ENCODE measurements around the gene ANKRD35.

Gene ANKRD35

DNA sequence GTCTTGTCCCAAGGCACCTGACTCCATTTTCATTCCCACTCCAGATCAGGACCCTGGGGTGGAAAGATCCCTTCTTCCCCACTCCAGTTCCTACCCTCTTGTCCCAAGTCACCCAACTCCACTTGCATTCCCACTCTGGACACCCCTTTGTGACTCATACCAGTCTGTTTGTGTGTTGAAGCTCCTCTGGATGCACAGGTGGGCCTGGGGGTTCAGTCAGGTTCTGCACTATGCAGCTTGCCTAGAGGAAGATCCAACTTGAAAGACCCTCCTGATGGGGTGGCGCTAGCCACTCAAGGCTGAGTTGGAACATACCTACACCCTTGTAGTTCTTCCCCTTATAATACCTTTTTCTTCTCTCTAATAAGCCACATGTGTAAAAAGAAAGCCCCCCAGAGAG lies 9.8 kb upstream of the ANKRD35 start:
- no peak for DNase-seq

DNA sequence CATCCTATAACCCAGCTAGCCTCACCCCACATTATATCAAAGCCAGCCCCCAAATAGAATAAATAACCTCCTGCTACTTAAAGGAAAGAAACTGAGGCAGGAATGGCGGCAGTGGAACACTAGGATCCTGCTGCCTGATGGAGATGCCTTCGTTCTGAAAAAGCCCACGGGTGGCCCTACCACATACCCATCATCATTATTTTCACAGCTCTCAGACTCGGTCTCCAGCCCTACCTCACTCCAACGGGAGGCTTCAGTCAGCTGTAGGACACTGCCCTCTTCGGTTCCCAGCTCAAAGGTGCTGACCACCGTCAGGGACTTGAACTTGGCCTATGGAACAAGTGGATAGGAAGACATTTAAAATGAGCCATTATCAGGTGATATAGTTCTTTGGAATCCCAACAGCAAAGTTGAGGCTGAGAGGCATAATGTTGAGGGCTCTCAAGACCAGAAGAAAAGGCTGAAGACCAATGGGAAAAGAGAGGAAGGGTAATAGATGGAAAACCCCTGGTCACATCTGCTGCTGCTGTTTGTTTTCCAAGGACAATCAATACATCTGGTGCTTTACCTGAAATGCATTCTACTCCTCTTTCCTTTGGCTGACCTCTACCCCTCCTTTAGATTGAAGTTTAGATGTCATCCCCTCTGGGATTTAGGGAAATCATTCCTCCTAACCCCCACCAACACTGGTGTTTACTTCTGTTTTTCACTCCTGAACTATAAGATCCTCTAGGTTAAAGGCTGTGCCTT lies 7.8 kb upstream of the ANKRD35 start:
- no peak for DNase-seq

DNA sequence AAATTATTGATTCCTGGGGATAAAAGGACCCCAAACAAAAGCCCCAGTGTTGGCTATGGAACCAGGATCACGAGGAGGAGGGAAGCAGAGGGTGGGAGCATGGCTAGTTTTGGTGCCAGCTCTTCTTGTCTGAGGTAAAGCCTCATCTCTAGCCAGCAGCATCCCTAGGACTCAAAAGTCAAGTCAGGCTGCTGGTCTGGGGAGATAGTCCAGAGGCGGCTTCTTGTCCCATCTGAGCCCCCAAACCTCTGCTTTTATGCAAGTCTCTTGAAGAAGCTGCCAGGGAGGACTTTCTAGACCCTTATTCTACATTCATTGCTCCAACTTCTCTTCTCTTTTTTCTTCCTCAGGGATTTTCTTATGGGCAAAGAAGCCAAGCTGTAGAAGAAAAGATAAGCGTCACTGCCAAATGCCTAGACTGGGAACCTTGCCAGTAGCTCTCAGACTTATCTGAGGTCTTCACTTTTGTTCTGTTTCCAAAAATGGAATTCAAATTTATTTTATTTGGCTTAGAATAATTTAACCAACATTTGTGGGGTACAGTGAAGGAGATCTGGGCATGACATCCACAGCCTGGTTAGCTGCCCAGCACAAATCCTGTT lies 6.9 kb upstream of the ANKRD35 start:
- no peak for DNase-seq

DNA sequence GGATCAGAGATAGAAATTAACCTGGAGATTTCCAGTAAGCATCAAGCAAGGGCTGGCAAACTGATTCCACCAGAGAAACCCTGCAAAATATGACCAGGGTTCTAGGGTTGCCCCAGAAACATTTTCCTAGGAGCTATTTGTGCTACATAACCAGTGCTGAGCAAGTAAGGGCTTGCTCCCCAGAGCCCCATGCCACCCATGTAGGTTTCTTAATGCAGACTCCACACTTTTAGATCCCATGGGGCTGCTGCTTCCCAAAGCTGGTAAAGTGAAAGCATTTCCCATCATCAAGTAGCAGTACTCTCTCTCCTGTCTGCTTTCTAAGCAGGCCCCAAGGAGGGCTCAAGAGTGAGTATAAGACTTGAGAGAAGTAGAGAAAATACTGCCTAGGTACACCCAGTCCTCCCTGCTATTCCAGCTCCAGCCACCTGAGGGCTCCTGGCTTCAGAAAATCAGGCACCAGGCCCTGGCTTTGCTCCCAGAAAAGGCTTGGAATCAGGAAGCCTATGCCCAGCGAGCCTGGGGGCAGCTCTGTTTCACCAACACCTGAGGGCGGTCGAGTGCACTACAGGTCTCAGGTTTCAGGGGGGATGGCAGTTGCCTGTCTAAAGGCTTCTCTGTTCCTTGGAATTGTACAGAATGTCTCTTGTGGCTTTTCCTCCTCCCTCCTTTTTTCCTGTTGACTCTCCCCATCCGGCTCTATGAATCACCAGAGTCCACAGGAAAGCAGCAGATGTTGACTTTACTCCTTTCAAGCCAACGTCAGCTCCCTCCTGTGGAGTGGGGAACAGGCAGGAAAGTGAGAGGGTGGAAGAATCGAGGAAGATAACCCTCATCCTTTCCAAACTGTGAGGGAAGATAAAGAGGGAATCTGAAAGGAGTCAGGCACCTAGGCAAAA lies 6.2 kb upstream of the ANKRD35 start:
- DNase-seq, result peak; percentile 83

DNA sequence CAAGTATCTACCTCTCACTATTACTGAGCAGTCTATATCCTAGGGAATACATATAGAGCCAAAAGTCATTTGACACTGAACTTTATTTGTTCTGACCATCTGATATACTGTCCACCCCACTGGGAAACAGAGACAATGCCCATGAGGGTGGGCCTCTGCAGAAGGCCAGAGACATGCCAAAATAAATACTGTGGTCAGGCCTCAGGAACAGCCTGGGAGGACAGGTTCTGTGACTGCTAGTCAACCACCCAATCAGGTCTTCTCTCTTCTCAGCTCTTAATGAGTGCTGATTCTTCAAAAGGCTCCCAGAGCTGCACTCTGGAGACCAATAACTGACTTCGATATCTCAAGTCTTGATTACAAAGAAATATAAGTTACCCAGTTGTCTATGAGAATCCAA lies 5.5 kb upstream of the ANKRD35 start:
- DNase-seq, result no peak

DNA sequence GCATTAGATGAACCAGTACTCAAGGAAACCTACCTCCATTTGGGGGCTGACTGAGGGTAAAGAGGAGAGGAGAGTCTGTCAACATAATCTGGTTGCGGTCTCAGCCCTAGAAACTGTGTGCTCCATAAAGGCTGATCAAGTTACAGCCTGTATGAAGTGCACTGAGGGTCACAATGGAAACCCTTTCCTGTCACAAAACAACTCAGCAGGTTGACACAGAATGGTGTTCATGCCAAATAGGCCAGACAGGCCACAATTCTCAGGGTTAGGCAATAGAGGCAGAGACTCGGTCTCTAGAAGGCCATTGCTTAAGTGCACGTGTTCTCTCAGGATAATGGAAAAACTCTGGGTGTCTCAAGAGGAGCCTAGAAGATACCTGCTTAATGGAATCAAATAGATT lies 4.1 kb upstream of the ANKRD35 start:
- peak; percentile 7 for DNase-seq

DNA sequence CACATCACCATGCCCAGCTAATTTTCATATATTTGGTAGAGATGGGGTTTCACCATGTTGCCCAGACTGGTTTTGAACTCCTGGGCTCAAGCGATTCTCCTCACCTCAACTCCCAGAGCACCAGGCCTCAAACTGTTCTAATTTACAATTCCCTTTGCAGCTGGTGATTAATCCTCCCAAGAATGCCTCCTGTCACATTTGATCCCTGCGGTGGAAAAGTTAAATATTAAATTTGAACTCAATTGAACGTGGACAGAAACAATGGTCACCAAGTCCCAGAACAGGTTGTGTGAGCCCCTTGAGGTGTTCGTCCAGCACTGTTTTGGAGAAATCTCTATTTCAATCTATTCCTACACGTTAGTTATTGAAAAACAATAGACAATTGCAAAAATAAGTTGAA lies 2.0 kb upstream of the ANKRD35 start:
- DNase-seq, result no peak

DNA sequence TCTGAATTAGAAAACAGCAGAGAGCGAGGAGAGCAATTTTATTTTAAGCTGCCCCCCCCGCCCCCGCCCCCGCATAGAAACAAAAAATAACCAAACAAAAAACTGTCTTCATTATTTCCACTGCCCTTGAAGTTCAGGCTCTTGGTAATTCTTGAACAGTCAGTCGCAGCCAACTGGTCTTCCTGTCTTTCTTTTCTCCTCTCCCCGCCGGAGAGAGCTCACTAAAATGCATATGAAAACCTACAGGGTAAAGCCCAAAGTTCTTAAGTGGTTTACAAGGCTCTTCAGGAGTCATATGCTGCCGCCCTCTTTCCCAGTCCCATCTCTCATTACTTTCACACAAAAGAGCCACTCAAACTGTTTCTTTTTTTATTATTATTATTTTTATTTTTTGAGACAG lies 1.1 kb upstream of the ANKRD35 start:
- no peak for DNase-seq

DNA sequence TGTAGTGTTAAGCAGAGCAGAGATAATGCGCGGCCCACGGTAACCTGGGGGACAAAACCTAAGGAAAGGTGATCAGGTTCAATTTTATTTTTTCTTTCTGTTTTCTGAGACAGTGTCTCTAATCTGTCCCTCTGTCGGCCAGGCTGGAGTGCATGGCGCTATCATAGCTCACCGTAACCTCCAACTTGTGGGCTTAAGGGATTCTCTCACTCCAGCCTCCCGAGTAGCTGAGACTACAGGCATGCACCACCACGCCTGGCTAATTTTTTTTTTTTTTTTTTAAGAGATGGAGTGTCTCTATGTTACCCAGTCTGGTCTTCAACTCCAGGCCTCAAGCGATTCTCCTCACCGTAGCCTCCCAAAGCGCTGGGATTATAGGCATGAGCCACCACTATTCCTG lies 724 bp upstream of the ANKRD35 start:
- DNase-seq, result no peak

DNA sequence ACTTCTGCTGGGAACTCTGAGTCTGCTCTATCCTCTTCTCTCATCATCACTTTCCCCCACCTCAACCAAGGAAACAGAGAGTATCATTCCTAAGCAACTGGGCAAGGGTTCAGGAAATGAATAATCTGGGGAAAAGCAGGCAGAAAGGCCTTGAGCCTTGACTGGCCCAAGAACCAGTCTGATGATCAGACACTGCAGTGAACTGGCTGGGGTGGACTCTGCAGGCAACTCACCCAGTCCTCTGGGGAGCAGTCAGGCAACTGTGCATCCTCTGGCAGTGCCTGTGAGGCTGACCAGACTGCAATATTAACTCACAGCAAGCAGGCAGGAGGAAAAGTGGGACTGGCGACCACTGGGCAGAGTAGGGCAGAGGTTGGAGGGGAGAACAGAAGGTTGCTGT lies 991 bp downstream of the ANKRD35 start:
- no peak for DNase-seq

DNA sequence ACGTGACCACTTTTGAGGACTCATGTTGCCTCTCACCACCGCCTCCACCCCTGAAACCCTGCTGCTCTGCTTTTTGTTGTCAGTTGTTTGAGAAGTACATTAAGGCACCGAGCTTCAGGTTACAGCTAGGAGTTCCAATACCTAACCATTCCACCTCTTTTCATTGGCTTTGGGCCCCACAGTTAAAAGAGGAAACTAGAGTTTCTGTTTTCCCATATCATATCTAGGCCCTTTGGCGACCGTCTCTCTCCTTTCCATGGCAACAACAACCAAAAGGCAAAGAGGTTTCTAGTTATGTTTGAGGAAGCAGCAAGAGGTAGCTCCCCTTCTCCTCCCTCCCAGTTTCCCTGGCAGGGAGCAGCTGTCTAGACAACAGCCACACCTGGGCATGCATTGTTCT lies 5.9 kb downstream of the ANKRD35 start:
- DNase-seq, result peak; percentile 28

DNA sequence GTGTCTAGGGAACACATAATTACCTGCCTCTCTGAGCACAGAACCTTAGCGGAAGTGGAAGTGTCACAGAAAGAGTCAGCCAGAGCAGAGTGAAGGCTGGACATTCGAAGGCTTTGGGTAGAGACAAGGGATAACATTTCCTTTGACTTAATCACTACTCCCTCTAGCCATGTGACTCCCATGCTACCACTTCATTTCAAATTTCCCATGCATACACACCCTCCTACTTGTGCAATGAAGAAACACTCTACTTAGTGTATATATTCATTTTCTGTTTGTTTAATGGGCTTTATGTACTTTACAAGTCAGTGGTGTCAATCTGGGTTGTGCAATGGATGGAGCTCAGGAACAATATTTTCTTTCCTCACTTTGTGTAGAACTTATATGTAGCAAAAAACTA lies 6.9 kb downstream of the ANKRD35 start:
- DNase-seq, result no peak

DNA sequence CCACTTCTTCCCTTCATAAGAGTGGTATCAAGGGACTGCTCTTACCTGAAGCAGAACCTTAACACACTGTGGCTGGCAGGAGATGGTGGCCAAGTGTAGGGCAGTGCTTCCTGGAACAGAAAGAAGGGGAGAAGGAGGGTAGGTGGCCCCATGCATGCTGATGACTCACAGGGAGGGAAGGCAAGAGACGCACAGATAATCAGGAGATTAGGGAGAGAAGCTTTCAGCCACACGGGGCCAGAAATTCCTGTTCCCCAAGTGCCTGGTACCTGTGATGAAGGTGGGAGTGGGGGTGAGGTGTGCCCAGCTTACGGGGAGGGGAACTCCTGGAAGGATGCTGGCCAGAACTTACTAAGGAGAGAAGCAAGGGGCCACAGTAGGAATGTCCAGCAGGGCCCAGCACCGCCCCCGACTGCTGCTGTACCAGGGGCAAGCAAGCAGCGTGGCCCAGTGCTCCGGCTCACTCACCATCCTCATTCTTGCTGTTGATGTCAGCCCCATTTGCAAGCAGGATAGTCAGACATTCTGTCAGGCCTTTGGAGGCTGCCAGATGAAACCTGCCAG lies 7.7 kb downstream of the ANKRD35 start:
- no peak for DNase-seq

DNA sequence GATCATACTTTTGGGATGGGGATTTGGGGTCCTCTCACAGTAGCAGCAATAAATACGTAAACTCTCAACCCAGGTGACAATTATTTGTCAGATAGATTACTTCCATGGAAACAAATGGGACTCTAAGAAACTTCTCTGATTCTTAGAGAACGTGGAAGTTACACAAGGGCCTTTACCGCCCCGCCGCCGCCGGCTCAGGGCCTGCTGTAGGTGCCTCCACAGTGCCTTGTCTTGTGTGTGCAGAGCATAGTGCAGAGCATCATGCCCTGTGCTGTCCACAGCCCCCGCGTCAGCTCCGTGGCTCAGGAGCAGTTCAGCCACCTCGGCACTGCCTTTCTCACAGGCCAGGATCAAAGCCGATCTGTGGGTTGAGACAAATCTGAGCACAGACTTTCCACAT lies 11.0 kb downstream of the ANKRD35 start:
- no peak for DNase-seq

DNA sequence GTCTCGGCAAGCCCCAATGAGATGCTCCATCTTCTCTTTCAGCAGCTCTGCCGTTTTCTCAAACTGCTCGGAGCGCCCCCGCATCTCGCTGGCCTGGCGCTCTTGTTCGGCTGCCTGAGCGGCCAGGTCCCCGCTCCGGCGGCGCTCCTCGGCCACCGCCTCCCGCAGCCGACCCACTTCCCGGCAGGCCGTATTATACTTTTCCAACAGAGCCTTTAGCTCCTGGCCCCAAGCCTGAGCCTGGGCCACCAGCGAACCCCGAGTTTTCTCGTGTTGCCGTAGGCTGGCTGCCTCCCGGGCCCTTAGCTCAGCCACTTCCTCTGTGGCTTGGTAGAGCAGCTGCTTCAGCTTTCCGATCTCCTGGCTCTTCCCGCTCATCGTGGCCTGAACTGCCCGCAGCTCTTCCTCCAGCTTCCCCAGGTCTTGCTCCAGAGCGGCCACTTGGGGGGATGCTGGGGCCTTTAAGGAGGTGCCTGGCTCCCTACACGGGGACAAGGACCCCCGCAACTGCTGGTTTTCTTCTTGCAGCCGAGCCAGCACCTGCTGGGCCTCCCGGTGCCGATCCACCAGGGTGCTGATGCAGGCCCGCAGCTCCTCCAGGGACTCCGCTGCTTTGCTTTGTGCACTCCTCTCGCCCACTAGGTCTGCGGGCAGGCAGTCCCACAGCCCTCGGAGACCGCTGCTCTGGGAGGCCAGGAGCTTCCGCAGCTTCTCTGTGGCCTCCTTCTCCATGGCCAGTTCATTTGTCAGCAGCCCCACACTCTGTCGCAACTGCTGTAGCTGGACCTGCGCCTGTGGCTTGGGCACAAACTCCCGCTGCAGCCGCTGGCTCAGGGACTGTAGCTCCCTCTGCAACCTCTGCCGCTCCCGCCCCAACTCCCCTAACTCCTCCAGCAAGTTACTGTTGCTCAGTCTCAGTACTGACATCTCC lies 13.4 kb downstream of the ANKRD35 start:
- no peak for DNase-seq

DNA sequence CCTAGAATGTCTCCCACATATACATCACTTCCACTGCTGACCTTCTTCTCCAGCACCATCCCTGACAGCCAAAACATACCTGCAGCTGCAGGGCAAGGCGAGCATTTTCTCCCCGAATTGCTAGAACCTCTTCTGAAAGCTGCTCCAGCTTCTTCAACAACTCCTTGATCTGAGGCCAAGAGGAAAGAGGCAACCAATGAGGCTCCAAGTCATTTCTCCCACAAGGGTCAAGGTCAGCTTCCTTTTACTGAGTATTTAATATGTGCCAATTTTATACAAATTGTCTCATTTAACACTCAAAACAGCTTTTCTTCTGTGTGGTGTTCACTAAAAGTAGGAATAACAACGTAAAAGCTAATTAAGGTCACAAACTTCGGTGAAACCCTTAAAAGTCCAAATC lies 17.4 kb downstream of the ANKRD35 start:
- no peak for DNase-seq

DNA sequence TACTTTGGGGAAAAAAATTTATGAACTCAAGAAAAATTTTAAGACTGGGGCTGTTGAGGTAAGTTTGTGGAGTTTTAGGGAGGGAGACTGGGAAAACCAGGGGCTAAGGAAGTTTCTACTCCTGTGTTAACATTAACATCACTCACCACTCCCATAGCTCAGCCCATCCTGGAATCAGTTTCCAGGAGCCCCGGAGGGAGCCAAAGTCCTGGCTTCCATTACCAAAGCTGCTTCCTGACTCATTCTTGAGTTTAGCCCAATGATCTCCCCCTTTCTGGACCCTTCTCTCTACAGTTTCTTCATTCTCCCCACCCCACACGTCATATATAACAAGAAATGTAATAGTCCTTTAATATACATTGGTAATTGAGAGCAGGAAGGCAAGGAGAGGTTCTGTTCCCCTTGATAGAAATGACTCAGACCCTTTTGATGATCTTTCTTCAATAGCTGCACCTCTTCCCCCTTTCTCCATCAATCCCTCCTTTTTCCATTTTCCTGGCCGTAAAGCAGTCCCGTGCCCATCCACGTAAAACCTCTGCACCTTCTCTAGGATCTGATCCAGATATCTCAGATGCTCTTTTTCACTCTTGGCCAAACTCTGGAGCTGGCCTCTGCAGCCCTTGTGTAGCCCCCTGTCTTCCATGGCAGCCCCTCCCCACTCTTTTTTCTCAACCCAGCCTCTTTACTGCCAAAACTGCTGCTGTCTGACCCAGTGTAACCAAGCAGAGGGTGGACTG lies 22.2 kb downstream of the ANKRD35 start:
- DNase-seq, result no peak

DNA sequence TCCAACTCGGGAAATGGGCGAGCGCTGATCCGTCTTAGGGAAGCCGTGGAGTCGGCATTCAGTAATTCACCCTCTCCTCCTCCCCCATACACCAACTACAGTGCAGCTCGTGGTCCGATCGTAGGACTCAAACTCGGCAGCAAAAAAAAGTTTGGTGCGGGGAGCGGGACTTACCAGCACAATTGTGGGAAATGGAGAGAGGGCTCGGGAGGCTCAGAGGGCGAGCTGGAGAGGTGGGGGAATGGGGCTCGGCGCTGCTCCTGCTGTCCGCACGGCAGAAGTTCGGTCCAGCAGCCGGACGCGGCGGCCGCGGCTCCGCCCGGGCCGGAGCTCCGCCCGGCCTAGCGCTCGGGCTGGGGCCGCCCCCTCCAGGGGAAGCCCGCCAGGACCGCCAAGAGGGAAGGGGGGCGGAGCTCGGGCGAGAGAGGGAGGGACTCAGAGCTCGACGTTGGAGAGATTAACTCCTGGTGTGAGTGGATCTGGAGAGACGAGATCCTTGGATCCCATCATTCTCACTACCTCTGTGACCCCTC lies 26.1 kb downstream of the ANKRD35 start:
- peak; percentile 75 for DNase-seq

DNA sequence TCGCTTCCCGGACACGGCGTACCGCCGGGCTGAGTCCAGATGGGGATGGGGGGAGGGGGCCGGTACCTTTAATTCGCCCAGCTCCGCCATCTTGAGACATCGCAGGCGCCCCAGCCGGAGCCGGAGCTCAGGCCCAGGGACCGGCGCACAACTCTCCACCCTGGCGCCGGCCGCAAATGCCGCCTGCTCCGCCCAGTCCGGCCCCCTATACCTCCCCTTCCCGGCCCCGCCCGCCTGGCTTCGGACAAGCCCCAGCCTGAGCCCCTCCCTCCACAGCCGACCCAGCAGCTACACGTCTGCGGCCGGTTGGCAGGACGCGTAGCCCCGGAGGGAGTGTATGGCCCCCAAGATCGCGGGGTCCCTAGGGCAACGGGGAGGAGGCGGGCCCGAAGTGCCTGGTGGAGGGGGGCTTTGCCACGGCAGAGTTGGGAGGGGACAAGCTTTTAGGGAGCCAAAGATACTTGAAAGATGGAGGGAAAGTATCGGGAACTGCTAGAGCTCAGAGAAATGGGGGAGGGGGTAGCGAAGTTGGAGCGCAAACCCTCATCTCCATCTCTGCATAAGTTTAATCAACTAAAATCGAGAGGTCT lies 26.7 kb downstream of the ANKRD35 start, which contains the start of gene PIAS3:
Gene PIAS3, minus strand, starts transcription at position 181 of the 590 bp plus-strand sequence. Its CDS starts 91 bp downstream, at position 90.
- peak; percentile 78 for DNase-seq

DNA sequence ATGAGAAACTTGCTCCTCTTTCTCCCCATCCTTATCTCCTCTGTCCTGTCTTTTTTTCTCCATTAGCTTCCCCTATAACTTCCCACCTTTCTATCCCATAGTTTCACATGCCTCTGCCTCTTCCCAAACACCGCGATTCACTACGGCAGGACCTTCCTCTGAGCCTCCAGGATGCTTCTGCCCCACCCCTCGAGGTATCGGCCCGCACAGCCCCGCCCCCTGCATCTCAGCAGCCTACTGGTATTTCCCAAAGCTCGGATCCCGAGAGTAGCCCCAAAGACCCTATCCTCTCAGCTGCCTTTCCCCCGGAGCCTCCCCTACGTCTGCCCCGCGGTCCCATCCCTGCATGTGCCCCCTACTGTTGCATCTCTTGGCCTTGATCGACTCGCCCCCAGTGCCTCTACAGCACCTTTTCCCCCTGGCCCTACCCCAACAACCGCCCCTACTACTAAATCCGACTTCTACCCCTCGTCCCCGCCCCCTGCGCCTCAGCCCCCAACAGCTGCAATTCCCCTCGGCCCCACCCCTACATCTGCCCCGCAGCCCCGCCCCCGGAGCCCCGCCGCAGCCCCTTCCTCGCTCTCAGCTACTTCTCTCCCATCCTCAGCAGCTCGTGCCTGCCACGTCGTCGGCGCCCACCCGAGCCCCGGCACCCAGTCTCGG lies 27.3 kb downstream of the ANKRD35 start:
- DNase-seq, result peak; percentile 49
